Ovary (tissue), 3 donors: Measurements from ENCODE around the gene HILPDA.

ENCODE experiments used
- EP300 ChIP-seq: sonication (generic); formaldehyde crosslinking; IDR thresholded peaks from one replicate; pipeline ENCODE4 v1.6.1; 2017; ENCODE audit warnings: antibody characterized with exemption
- POLR2A ChIP-seq: fragments of 450-650 bp; IDR thresholded peaks from one replicate; pipeline ENCODE4 v1.6.1; 2017; ENCODE audit warnings: antibody characterized with exemption, mild to moderate bottlenecking, moderate library complexity
- TF ChIP-seq, protein P1 (sequence below), 3 donors: fragments of 450-650 bp in 2 of 3; fragments of 200-600 bp in 1 of 3; IDR thresholded peaks; one replicate each; pipeline versions ENCODE4 v1.5.1 to v1.8.0; 2016 to 2022; ENCODE audit warnings: antibody characterized with exemption in 3 of 3, mild to moderate bottlenecking in 1 of 3
- donor health status: DM: no; HTN: no; CAD: no.

DNA sequence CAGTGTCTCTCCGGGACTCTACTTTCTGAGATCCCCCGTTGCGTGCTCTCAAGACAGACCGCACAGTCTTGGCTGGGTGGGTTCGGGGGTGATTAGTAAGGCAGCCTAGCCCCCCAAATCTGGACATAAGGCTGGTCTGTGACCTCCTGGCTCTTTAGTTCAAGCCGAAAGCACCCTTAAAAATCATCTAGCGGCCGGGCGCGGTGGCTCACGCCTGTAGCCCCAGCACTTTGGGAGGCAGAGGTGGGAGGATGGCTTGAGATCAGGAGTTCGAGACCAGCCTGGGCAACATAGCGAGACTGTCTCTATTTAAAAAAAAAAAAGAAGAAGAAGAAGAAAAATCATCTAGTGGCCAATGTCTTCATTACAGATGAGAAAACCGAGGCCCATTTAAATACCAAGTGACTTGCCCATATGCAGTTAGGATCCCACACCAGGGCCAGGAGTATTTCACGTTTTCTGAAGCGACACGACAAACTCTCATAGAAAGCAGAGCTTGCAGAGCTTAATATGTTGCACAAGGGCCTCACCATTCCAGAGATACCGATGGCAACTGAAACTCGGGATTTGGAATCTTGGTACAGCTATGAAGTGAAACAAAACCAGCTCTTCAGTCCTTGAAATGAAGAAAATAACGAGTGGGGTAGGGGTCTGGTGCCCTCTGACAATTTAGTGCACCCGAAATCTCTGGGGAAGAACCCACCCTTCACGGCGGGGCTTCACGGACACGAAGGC lies 703 bp upstream of the HILPDA start:
- TF ChIP-seq POLR2A: no peak
- TF ChIP-seq, protein P1, sequence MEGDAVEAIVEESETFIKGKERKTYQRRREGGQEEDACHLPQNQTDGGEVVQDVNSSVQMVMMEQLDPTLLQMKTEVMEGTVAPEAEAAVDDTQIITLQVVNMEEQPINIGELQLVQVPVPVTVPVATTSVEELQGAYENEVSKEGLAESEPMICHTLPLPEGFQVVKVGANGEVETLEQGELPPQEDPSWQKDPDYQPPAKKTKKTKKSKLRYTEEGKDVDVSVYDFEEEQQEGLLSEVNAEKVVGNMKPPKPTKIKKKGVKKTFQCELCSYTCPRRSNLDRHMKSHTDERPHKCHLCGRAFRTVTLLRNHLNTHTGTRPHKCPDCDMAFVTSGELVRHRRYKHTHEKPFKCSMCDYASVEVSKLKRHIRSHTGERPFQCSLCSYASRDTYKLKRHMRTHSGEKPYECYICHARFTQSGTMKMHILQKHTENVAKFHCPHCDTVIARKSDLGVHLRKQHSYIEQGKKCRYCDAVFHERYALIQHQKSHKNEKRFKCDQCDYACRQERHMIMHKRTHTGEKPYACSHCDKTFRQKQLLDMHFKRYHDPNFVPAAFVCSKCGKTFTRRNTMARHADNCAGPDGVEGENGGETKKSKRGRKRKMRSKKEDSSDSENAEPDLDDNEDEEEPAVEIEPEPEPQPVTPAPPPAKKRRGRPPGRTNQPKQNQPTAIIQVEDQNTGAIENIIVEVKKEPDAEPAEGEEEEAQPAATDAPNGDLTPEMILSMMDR (IDR thresholded peaks at IDR 0.05): peak in 1 of 3 donors; percentile 5
- TF ChIP-seq EP300: no peak
